DLD1 (cell line): ENCODE measurements around the gene CNOT4.
"Not testable (repeated sequence)": the region's sequence is repeated elsewhere in the genome, so short reads cannot be mapped to it uniquely, and the experiment has no call there.

ENCODE experiments used
- in situ Hi-C: cut with HindIII; loops from 2 replicates; pipeline ENCODE4 v1.10.0; 2017; ENCODE audit warnings: low sequenced_read_pairs

The CNOT4 gene

DNA sequence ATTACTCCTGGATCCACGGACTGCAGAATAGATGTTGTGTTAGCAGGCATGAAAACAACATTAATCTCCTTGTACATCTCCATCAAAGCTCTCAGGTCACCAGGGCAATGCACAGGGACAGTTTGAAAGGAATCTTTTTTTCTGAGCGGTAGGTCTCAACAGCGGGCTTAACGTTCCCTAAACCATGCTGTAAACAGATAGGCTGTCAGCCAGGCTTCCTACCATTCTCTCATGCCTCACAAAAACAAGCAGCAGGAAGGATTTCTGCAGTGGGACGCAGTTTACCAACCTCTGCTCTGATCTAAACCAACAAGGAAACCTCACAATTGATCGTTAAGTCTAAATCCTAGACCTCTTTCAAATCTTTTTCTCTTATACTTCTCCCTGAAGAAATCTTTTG, 50.8 kb downstream of the CNOT4 start:
- in situ Hi-C loops, result no loop called here

- in situ Hi-C loops, result no loop called here
Observed at GRCh38 chr7:135454060-135454459, 55.8 kb downstream of the CNOT4 start.

DNA sequence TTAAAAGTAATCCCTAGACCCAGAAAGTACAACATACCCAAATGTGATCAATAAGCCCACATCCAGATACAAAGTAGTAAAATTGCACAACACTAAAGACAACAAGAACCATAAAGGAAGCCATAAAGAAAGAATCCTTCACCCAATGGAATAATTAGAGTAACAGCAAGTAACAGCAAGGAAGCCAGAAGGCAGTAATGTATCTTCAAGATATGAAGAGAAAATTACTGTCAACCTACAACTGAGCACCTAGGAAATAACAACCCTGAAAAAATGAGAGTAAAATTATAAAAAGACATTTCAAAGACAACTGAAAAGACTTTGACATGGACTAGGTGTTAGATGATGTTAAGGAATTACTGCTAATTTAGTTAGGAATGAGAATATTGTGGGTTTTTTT, 60.5 kb downstream of the CNOT4 start:
- in situ Hi-C loops, result no loop called here

DNA sequence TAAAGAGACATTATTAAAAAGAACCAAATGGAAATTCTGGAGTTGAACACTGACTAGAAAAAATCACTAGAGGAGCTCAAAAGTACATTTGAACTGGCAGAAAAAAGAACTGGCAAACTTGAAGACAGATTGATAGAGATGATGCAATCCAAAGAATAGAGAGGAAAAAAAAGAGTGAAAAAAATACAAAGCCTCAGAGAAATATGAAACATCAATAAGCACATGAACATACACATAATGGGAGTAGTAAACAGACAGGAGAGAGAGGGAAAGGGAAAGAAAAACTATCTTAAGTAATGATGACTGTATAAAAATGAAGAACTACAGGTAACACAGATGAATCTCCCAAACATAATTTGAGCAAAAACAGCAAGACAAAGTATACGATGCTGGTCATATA, 61.1 kb downstream of the CNOT4 start:
- in situ Hi-C loops, result no loop called here

- in situ Hi-C loops, result no loop called here
Observed at GRCh38 chr7:135447748-135448147, 62.2 kb downstream of the CNOT4 start.

GRCh38 chr7:135445690-135446089, 64.2 kb downstream of the CNOT4 start:
- in situ Hi-C loops, result no loop called here

DNA sequence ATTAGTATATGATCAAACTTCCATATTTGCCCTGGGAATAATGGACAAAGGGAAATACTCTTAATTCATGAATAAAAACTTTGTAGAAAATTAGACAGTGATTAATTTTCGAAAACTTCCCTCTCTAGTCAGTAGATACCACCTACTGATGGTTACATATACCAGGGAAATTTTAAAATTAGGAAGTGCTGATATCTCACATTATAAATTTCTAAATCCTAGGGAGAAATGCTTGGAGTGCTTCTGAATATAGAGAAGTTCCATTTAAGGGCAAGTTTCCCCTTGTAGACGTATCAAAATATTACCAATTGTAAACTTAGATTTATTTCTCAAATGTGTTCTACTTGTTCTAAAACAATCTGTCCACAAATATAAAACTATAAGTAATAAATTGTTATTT, 64.6 kb downstream of the CNOT4 start:
- in situ Hi-C loops, result not testable (repeated sequence)

DNA sequence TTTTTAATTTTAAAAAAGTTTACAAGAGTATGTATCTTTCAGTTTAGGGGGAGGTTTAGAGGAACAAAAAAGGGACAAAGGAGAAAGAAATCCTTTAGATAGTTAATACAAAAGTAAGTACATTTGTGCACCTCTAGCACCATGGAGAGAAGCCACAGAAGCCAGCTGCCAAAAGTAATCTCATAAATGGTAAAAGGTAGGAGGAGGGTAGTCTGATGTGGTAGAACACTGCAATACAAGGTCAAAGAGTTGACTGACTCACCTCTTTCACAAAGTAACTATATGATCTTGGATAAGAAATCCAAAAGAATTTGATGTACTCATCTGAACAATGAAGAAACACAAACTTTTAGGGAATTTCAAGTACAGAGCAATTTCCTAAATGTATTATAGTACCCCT, 68.1 kb downstream of the CNOT4 start:
- in situ Hi-C loops, result no loop called here

DNA sequence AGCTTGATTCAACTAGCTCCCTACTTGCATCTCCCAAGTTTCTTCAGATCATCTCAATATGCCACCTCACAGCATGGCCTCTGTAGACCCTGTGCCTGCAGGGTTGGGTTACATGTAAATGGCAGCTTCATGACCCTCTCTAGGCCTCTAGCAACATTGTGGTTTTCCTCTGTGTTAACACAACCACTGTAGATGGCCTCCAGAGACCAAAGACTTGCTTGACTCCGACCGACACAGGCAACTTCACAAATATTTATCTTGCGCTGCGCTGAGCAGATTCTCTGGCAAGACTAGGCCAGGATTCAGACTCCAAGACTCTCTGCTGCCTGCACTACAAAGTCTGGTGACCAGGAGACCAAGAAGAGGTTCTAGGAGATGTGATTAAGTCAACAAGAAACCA, 75.9 kb downstream of the CNOT4 start:
- in situ Hi-C loops, result no loop called here

DNA sequence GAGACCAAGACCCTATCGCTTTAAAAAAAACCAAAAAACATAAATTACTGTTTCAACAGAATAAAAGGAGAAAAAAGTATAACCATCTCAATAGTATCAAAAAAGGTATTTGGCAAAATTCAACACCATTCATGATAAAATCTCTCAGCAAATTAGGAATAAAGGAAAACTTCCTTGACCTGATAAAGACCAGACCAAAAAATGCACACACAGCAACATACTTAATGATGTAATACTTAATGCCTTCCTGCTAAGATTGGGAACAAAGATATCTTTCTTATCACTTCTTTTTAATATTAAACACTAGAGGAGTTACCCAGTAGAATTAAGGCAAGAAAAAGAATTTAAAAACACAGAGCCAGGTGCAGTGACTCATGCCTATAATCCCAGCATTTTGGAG, 79.3 kb downstream of the CNOT4 start:
- in situ Hi-C loops, result no loop called here

DNA sequence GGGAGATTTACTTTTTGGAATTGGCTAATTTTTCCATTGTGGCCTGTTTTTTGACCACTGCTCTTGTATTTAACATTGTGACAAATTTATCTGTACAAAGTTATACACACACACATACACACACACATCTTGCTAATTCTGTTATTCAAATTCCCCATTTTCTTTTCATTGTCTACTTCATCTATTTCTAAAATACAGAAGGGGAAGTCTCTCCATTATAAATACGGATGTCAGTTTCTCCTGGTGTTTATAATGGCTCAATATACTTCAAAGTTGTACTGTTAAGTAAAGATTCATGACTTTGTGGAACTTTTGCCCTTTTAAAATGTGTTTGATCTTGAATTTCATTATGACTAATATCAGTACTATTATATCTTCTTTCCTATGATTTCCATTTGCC, 81.0 kb downstream of the CNOT4 start:
- in situ Hi-C loops, result no loop called here

GRCh38 chr7:135428011-135428410, 81.9 kb downstream of the CNOT4 start:
- in situ Hi-C loops, result no loop called here

DNA sequence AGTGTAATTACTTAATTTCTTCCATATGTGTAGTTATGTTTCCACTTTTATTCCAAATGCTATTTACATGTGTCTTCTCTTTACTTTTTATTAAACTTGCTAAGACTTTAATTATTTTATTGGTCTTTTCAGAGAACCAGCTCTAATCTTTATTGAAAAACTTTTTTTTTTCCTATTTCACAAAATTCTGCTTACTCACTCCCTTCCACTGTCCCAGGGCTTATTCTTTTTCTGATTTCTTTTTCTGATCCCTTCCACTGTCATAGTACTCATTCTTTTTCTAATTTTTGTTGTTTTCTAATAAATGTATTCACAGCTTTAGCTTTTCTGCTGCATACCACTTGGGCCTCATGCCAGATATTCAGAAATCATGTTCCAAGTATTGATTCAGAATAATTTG, 82.7 kb downstream of the CNOT4 start:
- in situ Hi-C loops, result no loop called here

- in situ Hi-C loops, result no loop called here
Observed at GRCh38 chr7:135425036-135425435, 84.9 kb downstream of the CNOT4 start.

DNA sequence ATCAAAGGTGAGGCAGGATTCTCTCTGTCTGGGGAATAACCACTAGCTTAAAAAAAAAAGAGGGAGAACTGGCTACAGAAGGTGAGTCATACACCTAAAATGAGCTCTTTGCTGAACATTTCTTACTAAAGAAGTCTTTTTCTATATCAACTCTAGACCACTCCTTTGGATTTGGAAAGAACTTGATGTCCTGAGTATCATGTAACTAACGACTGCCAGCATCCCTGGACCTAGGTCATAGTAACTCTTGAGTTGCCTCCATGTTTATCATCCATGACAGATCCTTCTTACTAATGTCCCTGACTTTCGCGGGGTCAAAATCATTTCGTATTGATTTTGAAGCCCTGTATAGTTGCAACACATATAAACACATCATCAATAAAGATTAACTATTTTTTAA, 89.1 kb downstream of the CNOT4 start:
- in situ Hi-C loops, result no loop called here

GRCh38 chr7:135416431-135416830, 93.5 kb downstream of the CNOT4 start:
- in situ Hi-C loops, result no loop called here

GRCh38 chr7:135414850-135415439, 95.0 kb downstream of the CNOT4 start:
- in situ Hi-C loops, result no loop called here

- in situ Hi-C loops, result no loop called here
Observed at GRCh38 chr7:135414208-135414607, 95.7 kb downstream of the CNOT4 start.

GRCh38 chr7:135411098-135411497, 98.8 kb downstream of the CNOT4 start:
- in situ Hi-C loops, result no loop called here

GRCh38 chr7:135410543-135410942, 99.4 kb downstream of the CNOT4 start:
- in situ Hi-C loops, result no loop called here

DNA sequence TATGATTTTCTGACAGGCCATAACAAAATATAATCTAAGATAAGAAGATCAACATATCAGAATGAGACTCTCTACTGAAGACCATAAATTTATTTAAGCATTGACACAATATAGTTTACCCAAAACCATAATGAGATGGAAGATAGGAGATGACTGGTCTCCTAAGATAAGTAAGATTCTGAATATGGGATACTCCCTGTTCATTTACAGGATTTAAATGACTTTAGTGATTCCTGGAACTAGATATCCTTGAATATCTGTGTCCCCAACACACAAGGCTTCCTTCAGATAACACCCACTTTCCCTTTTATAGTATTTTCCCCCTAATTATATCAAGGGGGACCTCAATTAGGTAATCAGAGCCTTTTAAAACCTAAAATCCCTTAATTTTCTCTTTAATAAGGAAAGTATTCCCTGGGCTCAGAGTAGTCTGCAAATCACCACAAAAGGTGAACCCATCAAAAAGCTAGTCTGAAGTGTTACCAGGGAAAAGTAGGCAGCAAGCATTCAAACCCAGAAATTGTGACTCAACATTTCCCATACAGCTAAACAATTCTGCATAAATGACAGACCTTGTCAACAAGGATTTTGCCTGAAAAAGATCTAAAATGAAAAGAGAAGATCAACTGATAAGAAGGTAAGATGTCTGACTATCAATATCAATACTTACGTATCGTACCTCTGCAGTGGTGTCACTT, 99.9 kb downstream of the CNOT4 start:
- in situ Hi-C loops, result no loop called here

DNA sequence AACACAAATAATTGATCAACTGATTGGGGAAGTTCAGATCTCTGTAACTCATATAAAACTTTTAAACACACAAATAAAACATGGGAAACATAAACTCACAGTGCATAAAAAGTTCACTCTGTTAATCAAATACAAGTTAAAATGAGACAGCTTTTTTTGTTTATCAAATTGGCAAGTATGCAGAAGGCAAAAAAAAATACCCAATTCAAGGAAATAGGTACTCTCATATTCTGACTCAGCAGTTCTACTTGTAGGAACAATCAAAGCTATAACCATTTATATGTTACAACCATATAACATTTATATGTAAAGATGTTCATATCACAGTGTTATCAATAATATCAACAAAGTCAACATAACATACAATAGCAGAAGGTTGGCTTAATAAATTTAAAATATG, 102.0 kb downstream of the CNOT4 start:
- in situ Hi-C loops, result no loop called here

DNA sequence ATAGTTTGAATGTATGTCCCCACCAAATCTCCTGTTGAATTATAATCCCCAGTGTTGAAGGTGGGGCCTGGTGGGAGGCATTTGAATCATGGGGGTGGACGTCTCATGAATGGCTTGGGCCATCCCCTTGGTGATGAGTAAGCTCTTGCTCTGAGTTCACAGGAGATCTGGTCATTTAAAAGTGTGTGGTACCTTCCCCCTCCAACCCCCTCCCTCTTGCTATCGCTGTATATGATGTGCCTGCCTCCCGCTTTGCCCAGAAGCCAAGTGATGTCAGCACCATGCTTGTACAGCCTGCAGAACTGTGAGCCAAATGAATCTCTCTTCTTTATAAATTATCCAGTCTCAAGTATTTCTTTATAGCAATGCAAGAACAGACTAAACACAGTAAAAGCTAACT, 103.0 kb downstream of the CNOT4 start:
- in situ Hi-C loops, result no loop called here
